Activated CD8-positive, alpha-beta memory T cell treated with anti-CD3 and anti-CD28 coated beads, Interleukin-2, amount 50 U/mL, for 1 hour (primary cell): ENCODE data around the gene SNTN.
"Not testable (repeated sequence)": the region's sequence is repeated elsewhere in the genome, so short reads cannot be mapped to it uniquely, and the experiment has no call there.

Experiments used
- DNase-seq: peaks from one replicate; pipeline ENCODE4 v3.0.0-alpha.2; 2020; ENCODE audit errors: extremely low read depth

The SNTN gene

DNA sequence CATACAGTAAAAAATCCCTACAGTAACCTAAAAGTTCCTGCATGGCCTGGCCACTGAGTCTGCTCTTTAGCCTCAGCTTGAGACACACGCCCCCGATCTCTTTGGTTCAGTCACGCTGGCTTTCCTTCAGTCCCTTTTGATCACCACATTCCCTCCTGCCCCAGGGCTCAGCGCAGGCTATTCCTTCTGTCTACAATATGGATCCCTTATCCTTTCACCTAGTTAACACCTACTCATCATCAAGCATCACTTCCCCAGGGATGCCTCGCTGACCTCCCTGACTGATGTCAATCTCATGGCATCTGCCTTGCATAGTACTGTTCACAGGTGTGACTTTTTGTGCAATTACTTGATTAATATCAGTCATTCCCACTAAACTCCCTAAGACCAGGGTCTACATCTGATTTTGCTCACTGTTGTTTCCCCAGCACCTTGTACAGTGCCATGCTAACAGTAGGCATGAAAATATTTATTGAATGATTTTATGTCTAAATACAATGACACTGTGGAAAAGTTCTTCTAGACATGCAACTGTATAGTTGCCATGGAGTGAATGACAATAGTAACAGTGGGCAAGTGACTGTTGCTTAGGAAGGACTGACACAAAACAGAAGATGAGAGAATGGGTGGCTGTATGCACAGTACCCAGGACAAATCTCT lies at the start of gene SNTN:
Gene SNTN (plus strand): TSS at position 610 of the 660 bp plus-strand sequence. CDS start 13 bp downstream, at position 623.
- DNase-seq, result no peak

DNA sequence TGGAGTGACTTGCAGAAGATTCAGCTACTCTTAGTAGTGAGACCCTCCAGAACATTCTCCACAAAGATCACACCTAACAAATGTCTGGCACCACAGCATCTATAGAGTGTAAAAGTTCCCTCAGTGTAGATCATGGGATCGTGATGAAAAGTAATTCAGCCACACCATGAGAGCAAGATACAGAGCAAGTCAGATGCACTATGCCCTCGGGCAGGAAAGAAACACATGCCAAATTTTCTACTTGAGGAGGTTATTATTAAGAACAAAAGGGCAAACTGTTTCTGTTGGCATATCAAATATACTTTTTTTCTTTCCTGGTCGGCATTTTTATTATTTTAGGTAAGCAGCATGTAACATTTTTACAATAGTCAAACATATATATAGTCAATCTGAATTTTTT lies 44.8 kb upstream of the SNTN start:
- no peak for DNase-seq

DNA sequence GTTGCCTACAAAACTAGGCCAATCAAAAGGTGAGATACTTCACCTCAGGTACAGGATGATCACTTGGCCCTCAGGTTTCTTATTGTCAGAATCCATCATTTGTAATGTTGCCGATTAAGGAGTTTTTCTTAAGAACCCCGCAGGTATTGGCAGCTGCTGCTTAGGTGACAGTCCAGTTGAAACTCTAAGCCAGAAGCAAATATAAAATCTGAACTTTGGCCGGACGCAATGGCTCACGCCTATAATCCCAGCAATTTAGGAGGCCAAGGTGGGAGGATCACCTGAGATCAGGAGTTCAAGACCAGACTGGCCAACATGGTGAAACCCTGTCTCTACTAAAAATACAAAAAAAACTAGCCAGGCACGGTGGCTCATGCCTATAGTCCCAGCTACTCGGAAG lies 43.1 kb upstream of the SNTN start:
- no peak for DNase-seq

DNA sequence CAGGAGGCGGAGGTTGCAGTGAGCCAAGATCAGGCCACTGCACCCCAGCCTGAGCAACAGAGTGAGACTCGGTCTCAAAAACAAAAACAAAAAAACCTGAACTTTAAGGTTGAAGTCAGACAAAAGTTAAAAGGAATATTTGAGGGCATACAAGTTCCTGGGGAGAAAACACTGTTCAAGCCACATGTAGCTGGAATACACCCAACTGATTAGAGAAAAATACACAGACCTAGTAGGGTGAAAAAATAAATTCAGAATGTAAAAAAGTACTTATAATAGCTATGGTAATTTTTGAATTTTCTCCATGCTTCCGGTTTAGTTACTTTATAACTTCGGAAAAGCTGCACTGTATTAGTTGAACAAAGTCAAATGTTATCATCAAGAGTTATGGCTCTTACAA lies 42.6 kb upstream of the SNTN start:
- DNase-seq, result no peak

DNA sequence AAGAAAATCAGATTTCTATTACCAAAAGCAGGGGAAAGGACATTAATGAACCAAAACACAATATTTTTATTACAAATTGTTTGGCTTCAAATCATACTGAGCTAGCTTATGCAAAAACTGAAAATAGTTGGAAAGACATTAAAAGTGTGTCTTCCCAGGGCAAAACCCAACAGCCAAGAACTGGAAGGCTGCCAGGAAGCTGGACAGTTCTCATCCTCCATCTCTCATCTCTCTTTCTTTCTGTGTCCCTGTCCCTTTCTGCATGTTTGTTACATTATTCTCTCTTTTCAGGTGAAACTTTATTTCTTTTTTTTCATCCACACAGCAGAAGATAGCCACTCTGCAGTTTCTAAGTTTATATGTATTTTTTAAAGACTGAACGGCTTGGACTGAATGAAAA lies 41.1 kb upstream of the SNTN start:
- no peak for DNase-seq

DNA sequence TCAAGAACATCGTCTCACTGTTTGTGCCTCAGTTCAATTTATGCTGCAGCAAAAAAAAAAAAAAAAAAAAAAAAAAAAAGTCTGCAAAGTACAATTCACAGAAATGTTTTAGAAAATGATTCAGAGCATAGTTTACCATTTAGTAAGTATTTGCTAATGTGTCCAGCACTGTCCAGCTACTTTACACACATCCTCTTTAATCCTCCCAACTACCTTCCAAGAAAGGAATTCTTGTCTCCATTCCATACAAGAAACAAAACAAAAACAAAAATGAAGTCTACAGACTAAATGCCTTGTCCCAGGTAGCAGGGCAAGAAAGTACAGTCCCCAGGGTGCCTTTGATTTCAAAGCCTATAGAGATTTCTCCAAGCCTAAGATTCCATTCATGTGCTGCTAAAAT lies 38.9 kb upstream of the SNTN start:
- no peak for DNase-seq

DNA sequence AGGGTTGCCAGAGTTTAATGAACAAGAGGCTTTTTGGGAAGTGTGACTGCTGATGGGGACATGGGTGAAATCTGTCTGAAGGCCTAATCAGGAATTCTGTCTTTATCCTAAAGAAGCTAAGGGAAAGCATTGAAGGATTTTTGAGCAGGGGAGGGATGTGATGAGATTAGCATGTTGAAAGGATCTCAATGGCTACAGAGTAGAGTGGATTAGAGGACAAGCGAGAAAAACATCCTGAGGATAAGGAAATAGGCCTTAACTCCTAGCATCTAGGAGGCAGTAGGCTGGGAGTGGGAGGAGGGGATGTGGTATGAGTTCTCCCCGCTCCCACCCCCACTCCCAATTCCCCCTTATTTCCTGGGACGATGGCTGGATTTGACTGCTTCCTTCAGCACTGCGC lies 35.1 kb upstream of the SNTN start:
- DNase-seq, result no peak

DNA sequence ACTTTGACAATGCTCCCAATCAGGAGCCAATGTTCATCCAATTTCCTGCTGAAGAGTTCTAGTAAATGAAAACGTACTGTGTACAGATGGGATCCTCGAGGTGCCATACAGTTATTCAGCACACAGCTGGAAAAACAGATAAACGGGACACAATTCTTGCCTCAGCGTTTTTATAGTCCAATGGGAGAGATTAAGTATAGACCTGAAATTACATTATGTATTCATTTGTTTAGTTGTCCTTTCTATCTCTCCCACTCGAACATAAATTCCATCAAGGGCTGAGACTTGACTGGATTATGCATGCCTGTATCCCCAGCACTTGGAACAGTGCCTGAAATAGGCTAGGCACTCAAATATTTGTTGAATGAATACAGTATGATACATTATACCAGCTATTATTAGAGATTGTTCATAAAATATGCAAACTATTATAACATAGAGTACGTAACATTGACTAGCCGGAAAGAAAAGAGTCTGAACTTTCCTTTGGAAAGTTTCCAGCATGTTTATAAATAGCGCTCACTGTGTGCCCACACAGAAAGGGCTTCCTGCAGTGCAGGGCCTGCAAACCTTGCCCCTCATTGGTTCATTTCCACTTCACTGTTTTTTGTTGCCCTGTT lies 27.4 kb upstream of the SNTN start:
- no peak for DNase-seq

DNA sequence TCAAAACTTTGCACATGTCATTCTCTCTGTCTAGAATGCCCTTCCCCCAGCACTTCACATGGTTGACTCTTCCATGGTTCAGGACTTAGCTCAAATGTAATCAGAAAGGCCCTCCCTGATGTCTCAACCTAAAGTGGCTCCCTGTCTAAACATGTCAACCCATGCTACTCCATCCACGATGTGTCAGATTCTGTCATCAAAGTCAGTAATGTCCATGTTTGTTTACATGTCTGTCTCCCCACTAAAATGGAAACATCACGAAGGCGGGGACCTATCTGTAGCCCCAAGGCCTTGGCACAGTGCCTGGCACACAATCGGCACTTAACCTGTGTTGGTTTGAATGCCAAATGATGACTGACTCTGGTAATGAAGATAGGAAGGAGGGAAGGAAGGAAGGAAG lies 20.8 kb upstream of the SNTN start:
- DNase-seq, result no peak

DNA sequence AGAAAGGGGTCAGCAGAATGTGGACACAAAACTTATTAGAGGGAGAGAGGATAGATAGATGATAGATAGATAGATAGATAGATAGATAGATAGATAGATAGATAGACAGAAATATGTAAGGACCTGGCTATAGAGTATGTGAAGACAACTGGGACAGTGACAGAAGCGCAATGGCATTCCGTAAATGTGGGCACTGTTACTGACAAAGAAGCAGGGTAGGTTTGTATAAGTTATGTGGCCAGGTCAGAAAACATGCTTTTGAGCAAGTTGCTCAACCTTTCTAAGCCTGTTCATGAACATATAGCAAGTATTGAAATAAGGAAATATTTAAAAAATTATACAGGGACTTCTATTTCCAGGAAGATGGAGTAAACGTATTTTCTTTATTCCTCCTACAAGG lies 17.3 kb upstream of the SNTN start:
- no peak for DNase-seq

DNA sequence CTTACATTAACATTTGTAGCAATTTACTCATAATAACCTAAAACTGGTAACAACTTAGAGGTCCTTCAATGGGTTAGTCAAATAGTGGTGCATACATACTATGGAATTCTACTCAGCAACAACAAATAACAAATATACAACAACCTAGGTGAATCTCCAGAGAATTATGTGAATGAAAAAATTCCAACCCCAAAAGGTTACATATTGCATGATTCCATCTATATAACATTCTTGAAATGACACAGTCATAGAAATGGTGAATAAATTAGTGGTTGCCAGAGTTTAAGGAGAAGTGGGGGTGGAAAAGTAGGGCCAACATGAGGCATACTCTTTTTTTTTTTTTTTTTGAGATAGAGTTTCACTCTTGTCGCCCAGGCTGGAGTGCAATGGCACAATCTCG lies 12.7 kb upstream of the SNTN start:
- DNase-seq, result no peak

DNA sequence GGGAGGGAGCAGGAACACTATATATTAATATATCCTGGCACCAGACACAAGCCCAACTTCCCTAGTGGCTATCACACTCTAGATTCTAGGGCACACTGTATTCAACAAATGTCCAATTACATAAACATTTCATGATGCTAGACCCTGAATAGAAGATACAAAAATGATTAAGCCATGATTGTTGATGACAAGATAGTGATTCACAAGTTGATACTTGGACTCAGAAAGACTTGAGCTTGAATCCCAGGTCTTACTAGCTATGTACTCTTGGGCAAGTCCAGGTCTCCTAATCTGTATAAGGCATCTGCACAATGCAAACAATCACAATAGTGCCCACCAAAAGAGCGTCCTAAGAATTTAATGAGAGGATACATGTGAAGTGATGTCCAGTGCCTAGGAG lies 10.0 kb upstream of the SNTN start:
- no peak for DNase-seq

DNA sequence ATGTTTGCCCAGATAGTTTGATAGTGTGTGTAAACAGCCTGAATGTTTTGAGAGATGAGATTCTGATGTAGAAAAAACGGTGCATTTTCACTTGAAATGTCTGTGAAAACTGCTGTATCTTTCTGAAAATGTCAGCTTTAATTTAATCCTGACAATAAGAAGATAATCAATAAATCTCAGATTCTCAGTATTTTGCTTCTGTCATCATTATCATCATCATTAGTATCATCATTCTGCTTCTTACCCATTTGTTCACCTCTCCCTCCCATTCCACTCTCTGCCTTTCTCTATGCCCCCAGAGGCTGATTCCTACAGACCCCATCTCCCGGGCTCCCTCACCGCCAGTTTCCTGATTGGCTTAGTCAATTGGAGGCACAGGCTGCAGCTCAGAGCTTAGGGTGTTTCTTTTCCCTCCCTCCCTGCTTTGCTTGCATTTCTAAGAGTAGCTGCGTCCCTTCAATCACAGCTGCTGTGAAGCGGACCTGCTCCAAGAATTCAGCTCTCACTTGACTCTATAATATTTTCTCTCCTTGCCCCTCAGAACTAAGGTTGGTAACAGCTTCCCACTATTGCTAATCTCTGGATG lies 8.2 kb upstream of the SNTN start:
- DNase-seq, result no peak

DNA sequence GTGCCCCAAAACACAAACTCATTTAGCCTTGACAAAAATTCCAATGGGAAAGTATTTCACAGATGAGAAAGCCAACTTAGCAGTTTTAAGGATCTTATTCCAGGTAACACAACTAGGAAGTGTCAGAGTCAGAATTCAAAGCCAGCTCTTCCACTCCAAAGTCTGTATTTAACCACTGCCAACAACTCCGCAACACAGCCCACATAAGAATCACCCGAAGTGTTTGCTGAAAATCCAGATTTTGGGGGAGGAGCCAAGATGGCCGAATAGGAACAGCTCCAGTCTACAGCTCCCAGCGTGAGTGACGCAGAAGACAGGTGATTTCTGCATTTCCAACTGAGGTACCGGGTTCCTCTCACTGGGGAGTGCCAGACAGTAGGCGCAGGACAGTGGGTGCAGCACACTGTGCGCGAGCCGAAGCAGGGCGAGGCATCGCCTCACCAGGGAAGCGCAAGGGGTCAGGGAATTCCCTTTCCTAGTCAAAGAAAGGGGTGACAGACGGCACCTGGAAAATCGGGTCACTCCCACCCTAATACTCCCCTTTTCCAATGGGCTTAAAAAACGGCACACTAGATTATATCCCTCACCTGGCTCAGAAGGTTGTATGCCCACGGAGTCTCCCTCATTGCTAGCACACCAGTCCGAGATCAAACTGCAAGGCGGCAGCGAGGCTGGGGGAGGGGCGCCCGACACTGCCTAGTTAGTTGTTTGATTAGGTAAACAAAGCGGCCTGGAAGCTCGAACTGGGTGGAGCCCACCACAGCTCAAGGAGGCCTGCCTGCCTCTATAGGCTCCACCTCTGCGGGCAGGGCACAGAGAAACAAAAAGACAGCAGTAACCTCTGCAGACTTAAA lies 7.3 kb upstream of the SNTN start:
- DNase-seq, result not testable (repeated sequence)

DNA sequence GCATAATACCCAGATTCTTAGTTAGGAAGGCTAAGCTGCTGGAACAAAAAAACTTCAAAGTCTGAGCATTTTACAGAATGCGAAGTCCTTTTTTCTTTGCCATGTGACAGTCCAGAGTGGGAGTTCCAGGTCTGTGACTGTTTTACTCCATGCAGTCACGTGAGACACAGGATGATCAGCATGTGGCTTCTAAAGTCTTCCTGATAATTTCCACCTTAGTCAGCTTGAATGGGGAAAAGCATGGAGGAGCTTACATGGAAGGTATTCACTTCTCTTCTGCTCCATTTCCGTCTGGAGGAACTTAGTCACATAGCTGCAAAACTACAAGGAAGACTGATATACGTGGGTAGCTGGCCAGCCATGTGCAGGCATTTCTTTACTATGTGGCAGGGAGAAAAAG lies 1.7 kb downstream of the SNTN start:
- no peak for DNase-seq

DNA sequence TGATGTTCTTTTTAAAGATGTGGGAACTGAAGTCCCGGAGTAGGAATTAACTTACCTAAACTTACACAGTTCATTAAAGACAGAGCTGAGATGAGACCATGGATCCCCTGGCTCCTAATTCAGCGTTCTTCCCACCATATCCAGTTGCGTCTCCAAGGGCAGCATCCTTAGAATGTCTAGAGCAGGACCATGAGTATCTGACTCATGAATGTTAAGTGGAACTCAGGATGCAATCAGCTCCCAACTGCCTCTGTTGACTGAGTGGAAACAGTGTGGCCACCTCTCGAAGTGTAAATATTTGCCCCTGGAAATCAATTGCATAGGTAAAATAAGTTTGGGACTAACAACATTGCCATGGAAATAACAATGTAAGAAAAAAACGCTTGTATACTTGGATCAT lies 2.5 kb downstream of the SNTN start:
- no peak for DNase-seq

DNA sequence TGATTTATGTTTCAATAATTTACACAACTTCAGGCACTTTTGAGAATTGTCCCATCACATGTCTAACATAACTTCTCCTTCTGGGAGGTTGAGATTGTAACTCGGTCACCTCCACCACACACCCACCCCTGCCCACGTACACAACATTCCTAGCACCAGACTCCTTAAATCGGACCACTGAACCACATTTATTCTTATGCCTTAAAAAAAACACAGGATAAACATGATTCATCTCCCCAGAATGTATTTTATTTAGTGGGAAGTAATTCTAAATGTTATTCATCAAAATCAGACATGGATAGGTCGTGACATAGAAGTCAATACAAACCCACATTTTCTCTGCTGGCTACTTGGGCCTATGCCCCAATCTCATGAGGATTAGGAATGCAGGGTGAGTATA lies 3.0 kb downstream of the SNTN start:
- no peak for DNase-seq

DNA sequence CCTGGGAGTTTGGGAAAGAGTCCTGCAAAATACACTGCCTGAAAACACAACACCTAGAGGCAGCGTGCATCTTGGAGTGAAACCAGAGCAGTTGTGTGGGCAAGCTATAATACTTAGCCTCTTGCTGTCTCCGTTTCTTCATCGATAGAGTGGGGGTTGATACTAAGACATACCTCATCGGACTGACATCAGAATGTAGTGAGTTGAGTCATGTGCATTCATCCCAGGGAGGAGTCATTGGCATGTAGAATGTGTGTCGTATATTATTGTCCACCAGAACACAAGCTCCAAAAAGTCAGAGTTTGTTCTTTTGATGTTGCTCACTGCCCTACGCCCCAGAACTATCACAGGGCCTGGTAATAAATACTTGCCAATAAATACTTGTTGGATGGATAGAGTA lies 4.3 kb downstream of the SNTN start:
- no peak for DNase-seq

DNA sequence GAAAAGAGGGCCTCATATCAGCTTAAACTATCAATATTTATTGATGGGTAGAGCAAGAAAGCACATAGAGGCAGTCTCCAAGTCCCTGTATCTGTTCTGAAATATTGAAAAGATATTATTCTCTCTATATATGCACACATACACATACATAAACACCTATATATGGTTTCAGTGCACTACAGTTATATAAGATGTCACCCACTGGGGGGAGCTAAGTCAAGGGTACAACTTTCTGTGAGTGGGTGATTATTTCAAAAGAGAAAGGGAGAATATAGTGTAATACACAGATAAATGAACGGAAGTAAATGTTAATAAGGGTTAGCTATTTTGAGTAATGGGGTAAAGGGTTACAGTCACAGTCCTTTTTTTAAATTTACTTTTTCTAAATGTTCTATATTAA lies 8.8 kb downstream of the SNTN start:
- DNase-seq, result no peak

DNA sequence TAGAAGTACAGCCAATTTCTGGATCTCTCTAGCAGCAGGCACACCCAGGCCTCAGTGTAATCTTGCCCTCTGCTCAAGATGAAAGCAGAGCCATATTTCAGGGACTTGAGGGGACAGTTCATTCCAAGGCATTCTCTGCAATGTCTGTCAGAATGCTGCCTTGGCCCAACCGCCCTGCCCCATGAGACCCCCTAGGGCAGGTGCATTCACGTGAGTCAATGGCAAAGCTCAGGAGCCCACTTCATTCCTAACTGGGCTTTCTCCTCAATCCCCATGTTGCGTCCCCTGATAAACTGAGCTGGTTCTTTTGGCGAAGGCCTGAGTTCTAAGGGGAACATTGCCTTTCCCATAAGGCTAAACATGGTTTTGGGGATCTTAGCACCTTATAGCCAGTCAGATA lies 9.5 kb downstream of the SNTN start:
- DNase-seq, result no peak

DNA sequence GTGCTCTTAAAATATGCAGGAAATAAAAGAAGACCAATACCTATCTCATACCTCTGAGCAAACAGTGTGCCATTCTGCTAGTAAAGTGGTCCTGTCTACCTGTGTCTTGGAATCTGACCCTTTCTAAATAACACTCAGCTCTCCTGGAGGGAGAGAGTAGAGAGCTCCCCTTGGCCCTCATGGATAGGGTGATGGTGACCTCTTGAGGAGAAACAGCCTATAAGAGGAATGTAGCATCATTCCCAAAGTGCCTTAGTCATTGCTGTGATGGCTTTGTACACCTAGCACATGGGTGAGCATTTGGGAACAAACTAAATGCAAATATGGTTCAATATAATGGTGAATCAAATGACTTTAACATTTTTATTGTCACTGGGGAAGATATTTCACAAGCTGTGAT lies 10.0 kb downstream of the SNTN start:
- DNase-seq, result no peak

DNA sequence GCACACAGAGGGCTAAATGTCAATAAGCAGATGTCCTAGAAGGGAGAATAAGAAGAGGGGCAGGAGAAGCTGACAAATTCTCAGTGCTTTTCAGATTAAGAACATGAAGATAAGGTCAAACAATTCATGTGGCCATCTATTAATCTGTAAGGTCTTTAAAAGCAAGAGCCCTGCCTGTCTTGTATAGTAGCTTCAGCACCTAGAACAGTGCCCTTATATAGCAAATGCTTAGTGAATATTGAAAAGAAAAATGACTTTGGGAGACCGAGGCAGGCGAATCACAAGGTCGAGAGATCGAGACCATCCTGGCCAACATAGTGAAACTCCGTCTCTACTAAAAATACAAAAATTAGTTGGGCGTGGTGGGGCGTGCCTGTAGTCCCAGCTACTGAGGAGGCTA lies 18.1 kb downstream of the SNTN start:
- no peak for DNase-seq

DNA sequence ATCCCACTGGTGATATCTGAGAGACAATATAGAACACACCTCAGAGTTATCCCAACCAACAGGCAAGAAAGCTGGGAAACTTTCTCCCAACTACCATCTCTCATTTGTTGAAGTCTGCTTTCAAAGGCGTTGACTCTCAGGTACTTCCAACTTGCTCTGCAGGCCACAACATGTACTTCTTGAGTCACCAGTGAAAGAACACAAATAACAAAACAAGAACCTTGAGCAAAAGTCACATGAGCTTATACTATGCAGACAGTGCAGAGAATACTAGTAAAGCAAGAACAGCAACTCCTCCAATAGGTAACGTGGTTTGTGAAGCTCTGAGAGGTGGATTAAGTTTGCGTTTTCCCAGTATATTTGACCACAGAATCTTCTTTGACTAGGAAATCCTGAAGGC lies 20.6 kb downstream of the SNTN start:
- DNase-seq, result no peak
